Muscle of leg (tissue), 11 donors: ENCODE measurements around the gene IFI27L1. TPM values are rescaled to one million over a fixed set of nuclear protein-coding genes. Genes with fewer than 3 reads are reported as not detected.

Experiments used
- DNase-seq: peaks from one replicate; pipeline ENCODE4 v3.0.0; 2013
- H3K27ac ChIP-seq: one replicate; pipeline ENCODE4 v1.5.1; 2013; ENCODE audit warnings: mild to moderate bottlenecking, low read length, control low read depth
- H3K27me3 ChIP-seq: one replicate; pipeline ENCODE4 v1.6.1; 2013; ENCODE audit warnings: low read length; ENCODE audit not compliant: control insufficient read depth, insufficient read depth
- H3K36me3 ChIP-seq: one replicate; pipeline ENCODE4 v1.6.1; 2013; ENCODE audit warnings: low read length; ENCODE audit not compliant: control insufficient read depth, insufficient read depth
- H3K4me1 ChIP-seq: one replicate; pipeline ENCODE4 v1.6.1; 2013; ENCODE audit warnings: low read length; ENCODE audit not compliant: control insufficient read depth, insufficient read depth
- H3K4me3 ChIP-seq: one replicate; pipeline ENCODE4 v1.5.1; 2013; ENCODE audit warnings: low read length, control low read depth
- H3K9me3 ChIP-seq: replicated peaks from 2 replicates; pipeline ENCODE4 v1.6.1; 2013; ENCODE audit warnings: low read depth, low read length; ENCODE audit not compliant: control insufficient read depth
- WGBS: methylation state at CpG from one replicate; pipeline ENCODE4 v1.1.5; 2013; ENCODE audit warnings: missing lambda C conversion rate; ENCODE audit not compliant: insufficient coverage; 5-methylcytosine and 5-hydroxymethylcytosine counted together
- polyA plus RNA-seq, 8 donors: library from polyadenylated mRNA; unstranded; fragments of 120-200 nt; gene quantifications; one replicate each; pipeline versions ENCODE4 v1.2.1 to v1.2.3, GENCODE V29; 2013; ENCODE audit warnings: inconsistent platforms in 1 of 8, low replicate concordance in 1 of 8; ENCODE audit not compliant: insufficient read length in 8 of 8, insufficient read depth in 1 of 8
- total RNA-seq: library from RNA; stranded (reverse); fragments of 120-200 nt; gene quantifications from one replicate; pipeline ENCODE4 v1.2.4, GENCODE V29; 2013

Gene IFI27L1
- total and polyA plus RNA-seq, 9 donors, result 10.0 to 19.8 (median 15.0) TPM

- WGBS, result 20% methylated on average over 2 of the region's 3 CpGs
- no peaks in the 10 kb centered on the region for H3K36me3 ChIP-seq
- H3K27me3 ChIP-seq, result peaks cover 4% of the 10 kb centered on the region
- H3K27ac ChIP-seq, result no peak overlapping the region
- H3K4me3 ChIP-seq, result no peak overlapping the region
- no peaks in the 10 kb centered on the region for H3K4me1 ChIP-seq
- peaks cover 2% of the 10 kb centered on the region for H3K9me3 ChIP-seq
- DNase-seq, result no peak
Observed at GRCh38 chr14:94121485-94121884, 40.4 kb downstream of the IFI27L1 start.

- no peak overlapping the region for H3K27ac ChIP-seq
Observed at GRCh38 chr14:94122438-94122837, 41.3 kb downstream of the IFI27L1 start.

GRCh38 chr14:94123296-94123695 is 42.2 kb downstream of the IFI27L1 start:
- DNase-seq, result no peak
- 87% methylated on average over 9 of the region's 9 CpGs for WGBS
- Histone ChIP-seq H3K27me3 (peaks cover 4% of the 10 kb centered on the region), H3K4me3 (no peak overlapping the region), H3K27ac (no peak overlapping the region), H3K9me3 (peaks cover 2% of the 10 kb centered on the region), H3K4me1 (no peaks in the 10 kb centered on the region), H3K36me3 (no peaks in the 10 kb centered on the region)

More at GRCh38 chr14:94122438-94122837, 41.3 kb downstream of the IFI27L1 start:
- 59% methylated on average over 3 of the region's 3 CpGs for WGBS
- H3K27me3 ChIP-seq, result peaks cover 4% of the 10 kb centered on the region
- peaks cover 2% of the 10 kb centered on the region for H3K9me3 ChIP-seq
- DNase-seq, result no peak
- no peaks in the 10 kb centered on the region for H3K36me3 ChIP-seq
- H3K4me1 ChIP-seq, result no peaks in the 10 kb centered on the region
- H3K4me3 ChIP-seq, result no peak overlapping the region

- Histone ChIP-seq H3K4me3 (no peak overlapping the region), H3K36me3 (no peaks in the 10 kb centered on the region), H3K27me3 (peaks cover 4% of the 10 kb centered on the region), H3K4me1 (no peaks in the 10 kb centered on the region), H3K27ac (no peak overlapping the region), H3K9me3 (peaks cover 2% of the 10 kb centered on the region)
- WGBS, result no CpG with 5 or more reads among the region's 1 CpG
- no peak for DNase-seq
Observed at GRCh38 chr14:94123868-94124267, 42.8 kb downstream of the IFI27L1 start.

GRCh38 chr14:94124582-94125377 is 43.7 kb downstream of the IFI27L1 start:
- H3K36me3 ChIP-seq, result no peaks in the 10 kb centered on the region
- no peak overlapping the region for H3K27ac ChIP-seq
- H3K27me3 ChIP-seq, result peaks cover 4% of the 10 kb centered on the region
- H3K4me3 ChIP-seq, result no peak overlapping the region
- no peak for DNase-seq
- H3K4me1 ChIP-seq, result no peaks in the 10 kb centered on the region
- WGBS, result 75% methylated on average over 5 of the region's 9 CpGs
- H3K9me3 ChIP-seq, result no peaks in the 10 kb centered on the region

GRCh38 chr14:94125659-94126418 is 44.7 kb downstream of the IFI27L1 start:
- no peaks in the 10 kb centered on the region for H3K9me3 ChIP-seq
- 92% methylated on average over 3 of the region's 6 CpGs for WGBS
- no peak overlapping the region for H3K4me3 ChIP-seq
- no peak for DNase-seq
- no peaks in the 10 kb centered on the region for H3K36me3 ChIP-seq
- peaks cover 2% of the 10 kb centered on the region for H3K4me1 ChIP-seq
- H3K27ac ChIP-seq, result no peak overlapping the region
- H3K27me3 ChIP-seq, result peaks cover 4% of the 10 kb centered on the region

DNA sequence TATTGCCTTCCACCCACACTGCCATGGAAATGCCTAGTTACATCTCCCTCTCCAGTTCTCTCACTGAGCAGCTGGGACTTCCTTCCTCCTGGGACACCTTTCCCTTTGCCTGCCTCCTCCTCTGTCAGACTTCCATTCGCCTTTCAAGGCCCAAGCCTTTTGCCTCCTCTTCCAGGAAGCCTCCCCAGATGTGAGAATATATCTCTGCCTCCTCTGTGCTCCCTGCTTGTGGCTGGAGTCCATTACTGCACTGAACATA is 45.2 kb downstream of the IFI27L1 start:
- WGBS, result no CpG with 5 or more reads among the region's 1 CpG

DNA sequence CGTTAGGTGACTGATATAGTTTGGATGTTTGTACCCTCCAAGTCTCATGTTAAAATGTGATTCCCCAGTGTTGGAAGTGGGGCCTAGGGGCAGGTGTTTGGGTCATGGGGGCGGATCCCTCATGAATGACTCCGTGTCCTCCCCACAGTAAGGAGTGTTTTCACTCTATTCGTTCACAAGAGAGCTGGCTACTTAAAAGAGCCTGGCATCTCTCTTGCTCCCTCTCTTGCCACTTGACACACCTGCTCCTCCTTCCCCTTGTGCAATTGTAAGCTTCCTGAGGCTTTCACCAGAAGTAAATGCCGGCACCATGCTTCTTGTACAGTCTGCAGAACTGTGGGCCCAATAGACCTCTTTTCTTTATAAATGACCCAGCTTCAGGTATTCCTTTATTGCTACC is 45.7 kb downstream of the IFI27L1 start:
- no peaks in the 10 kb centered on the region for H3K36me3 ChIP-seq
- H3K9me3 ChIP-seq, result no peaks in the 10 kb centered on the region
- H3K4me1 ChIP-seq, result peaks cover 2% of the 10 kb centered on the region
- no peak for DNase-seq
- 80% methylated on average over 2 of the region's 5 CpGs for WGBS
- H3K4me3 ChIP-seq, result no peak overlapping the region
- no peak overlapping the region for H3K27ac ChIP-seq
- H3K27me3 ChIP-seq, result peaks cover 4% of the 10 kb centered on the region

More for the DNA sequence above, 45.2 kb downstream of the IFI27L1 start:
- H3K4me3 ChIP-seq, result no peak overlapping the region
- DNase-seq, result no peak
- no peaks in the 10 kb centered on the region for H3K36me3 ChIP-seq
- no peak overlapping the region for H3K27ac ChIP-seq
- no peaks in the 10 kb centered on the region for H3K9me3 ChIP-seq
- peaks cover 2% of the 10 kb centered on the region for H3K4me1 ChIP-seq
- H3K27me3 ChIP-seq, result peaks cover 4% of the 10 kb centered on the region

DNA sequence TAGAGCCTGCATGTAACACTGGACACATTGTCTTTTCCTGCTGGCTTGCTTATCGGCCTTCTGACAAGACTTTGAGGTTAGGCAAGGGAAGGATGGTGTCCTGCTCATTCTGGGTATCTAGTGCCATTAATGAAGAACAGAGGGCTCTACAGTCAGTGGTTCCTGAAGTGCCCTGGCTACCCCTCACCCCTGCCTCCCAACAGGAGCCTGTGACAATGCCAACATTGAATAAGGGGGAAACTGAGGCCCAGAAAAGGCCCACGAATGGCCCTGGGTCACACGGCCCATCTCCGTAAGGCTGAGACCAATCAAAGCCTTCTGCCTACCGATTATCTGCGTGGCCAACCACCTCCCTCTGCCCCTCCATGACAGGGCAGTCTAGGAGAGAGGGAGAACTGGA is 46.2 kb downstream of the IFI27L1 start:
- H3K4me1 ChIP-seq, result peaks cover 2% of the 10 kb centered on the region
- no peaks in the 10 kb centered on the region for H3K36me3 ChIP-seq
- no peak overlapping the region for H3K27ac ChIP-seq
- 100% methylated on average over 1 of the region's 6 CpGs for WGBS
- no peaks in the 10 kb centered on the region for H3K9me3 ChIP-seq
- H3K4me3 ChIP-seq, result no peak overlapping the region
- H3K27me3 ChIP-seq, result peaks cover 2% of the 10 kb centered on the region
- DNase-seq, result no peak

DNA sequence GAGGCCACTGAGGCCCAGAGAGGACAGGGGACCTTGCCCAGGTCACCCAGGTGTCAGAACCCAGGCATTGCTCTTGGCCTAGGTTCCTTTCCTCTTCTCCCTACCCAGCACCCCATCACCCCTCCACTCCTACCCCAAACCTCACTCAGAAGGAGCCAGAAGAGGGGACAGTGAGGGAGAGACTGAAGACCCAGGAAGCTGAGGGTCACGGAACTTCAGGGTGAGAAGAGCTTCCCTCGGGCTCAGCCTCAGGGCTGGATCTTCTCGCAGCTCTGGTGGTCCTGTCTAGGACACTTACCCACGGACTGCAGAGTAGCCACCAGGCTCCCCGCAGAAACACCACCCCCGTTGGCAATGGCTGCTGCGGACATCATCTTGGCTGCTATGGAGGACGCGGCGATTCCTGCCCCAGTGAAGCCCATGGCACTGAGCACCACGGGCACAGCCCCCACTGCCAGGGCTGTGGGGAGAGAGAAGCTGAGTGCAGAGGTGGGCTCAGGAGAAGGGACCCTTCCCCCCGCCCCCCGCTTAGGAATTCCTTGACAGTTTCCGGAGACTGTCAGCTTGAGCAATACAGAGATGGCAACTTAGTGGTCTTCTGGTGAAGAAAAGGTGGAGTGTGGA is 47.2 kb downstream of the IFI27L1 start:
- H3K27ac ChIP-seq, result no peak overlapping the region
- no peaks in the 10 kb centered on the region for H3K27me3 ChIP-seq
- H3K36me3 ChIP-seq, result no peaks in the 10 kb centered on the region
- peaks cover 2% of the 10 kb centered on the region for H3K4me1 ChIP-seq
- H3K9me3 ChIP-seq, result no peaks in the 10 kb centered on the region
- H3K4me3 ChIP-seq, result no peak overlapping the region
- 79% methylated on average over 10 of the region's 14 CpGs for WGBS
- DNase-seq, result no peak
